Stomach smooth muscle (tissue), 2 donors: ENCODE data around the gene HTD2.
"Not testable (repeated sequence)": the region's sequence is repeated elsewhere in the genome, so short reads cannot be mapped to it uniquely, and the experiment has no call there.

ENCODE experiments used
- H3K27ac ChIP-seq: one replicate; pipeline ENCODE4 v1.7.0; 2013; ENCODE audit warnings: mild to moderate bottlenecking, low read length, inconsistent platforms
- H3K27me3 ChIP-seq, 2 donors: one replicate each; pipeline ENCODE4 v1.7.0; 2013; ENCODE audit warnings: low read length in 2 of 2; ENCODE audit not compliant: insufficient read depth in 2 of 2, control insufficient read depth in 1 of 2
- H3K36me3 ChIP-seq, 2 donors: one replicate each; pipeline ENCODE4 v1.7.0; 2013; ENCODE audit warnings: low read length in 2 of 2; ENCODE audit not compliant: control insufficient read depth in 2 of 2, insufficient read depth in 2 of 2
- H3K4me1 ChIP-seq: one replicate; pipeline ENCODE4 v1.7.0; 2013; ENCODE audit warnings: low read length; ENCODE audit not compliant: control insufficient read depth, insufficient read depth
- H3K4me3 ChIP-seq, 2 donors: one replicate each; pipeline ENCODE4 v1.7.0; 2013; ENCODE audit warnings: low read length in 2 of 2
- H3K9ac ChIP-seq, 2 donors: one replicate each; pipeline ENCODE4 v1.7.0; 2013; ENCODE audit warnings: low read length in 2 of 2, mild to moderate bottlenecking in 1 of 2
- H3K9me3 ChIP-seq, 2 donors: one replicate each; pipeline ENCODE4 v1.7.0; 2013; ENCODE audit warnings: low read length in 2 of 2; ENCODE audit not compliant: control insufficient read depth in 2 of 2
- donor health status: healthy.
- donor health status: Pancreatic carcinoma.

Gene HTD2

DNA sequence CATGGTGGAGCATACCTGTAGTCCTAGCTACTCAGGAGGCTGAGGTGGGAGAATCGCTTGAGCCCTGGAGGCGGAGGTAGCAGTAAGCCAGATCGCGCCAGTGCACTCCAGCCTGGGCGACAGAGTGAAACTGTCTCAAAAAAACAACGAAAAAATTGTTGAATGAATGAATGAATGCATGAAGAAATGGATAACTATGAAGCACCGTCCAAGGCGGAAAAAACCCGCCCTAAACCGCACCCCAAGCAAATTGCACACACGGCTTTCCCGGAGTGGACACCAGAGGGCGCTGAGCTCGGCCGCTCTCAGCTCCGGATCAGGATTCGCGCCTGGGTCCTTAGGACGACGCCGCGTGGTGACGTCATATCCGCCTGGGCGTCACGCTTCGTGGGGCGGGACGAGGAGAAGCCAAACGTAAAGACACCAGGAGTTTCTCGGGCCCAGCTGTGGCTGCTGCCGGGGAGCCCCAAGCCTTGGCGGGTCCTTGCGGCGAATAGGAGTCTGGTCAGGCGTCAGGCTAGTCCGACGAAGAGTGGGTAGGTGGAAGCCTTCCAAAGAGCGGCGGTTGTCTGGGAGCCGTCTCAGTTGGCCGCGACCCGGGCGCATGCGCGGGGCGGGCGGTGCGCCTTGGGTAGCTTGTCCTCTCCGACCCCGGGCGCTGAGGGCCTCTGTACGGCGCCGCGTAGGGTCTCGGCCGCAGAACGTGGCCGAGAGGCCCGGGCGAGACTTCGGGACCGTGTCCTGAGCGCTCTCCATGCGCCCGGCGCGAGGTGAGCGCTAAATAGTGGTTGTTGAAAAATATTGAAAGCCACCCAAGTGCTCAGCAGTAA, at the start of gene HTD2, which contains the start of gene RPP14:
HTD2 (plus strand) TSS at position 639 of the 830 bp plus-strand sequence. CDS start 11,094 bp downstream, outside the sequence.
RPP14 (plus strand) TSS at position 364 of the 830 bp plus-strand sequence. CDS start 4,085 bp downstream, outside the sequence.
- peak within 1 kb of the TSS; percentile 96 for H3K27ac ChIP-seq
- no peaks in the 10 kb centered on the region for H3K9me3 ChIP-seq
- H3K4me3 ChIP-seq = peak within 1 kb of the TSS; percentile 97 to 100
- peaks cover under 1 to 4% of the 10 kb centered on the region in 2 donors for H3K36me3 ChIP-seq
- peak within 1 kb of the TSS; percentile 99 to 100 for H3K9ac ChIP-seq
- H3K4me1 ChIP-seq = peaks cover 32% of the 10 kb centered on the region
- H3K27me3 ChIP-seq = no peaks in the 10 kb centered on the region

DNA sequence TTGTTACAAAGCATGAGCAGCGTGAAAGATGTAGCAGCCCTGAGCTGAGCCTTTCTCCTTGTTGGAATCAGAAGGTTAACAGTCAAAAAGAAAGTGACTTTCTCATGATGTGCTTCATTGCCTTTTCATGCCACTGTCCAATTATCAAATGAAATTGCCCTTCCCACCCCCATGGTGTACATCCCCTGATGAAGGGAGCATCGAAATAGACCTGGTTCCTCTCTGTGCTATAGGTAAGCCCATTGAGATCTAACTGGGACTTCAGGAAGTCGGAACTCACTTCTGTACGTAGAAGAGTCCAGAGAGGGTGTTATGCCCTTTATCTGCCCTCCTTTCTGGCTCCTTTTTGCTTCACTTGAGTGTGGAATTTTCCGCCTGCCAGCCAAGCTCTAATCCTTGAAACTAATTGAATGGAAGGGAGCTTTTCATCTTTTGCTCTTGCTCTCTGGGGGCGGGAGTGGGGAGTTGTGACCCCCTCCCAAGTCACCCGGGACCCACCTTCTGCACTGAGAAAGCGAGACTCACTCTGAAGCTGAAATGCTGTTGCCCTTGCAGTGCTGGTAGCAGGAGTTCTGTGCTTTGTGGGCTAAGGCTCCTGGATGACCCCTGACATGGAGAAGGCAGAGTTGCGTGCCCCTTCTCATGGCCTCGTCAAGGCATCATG, 47.8 kb upstream of the HTD2 start:
- Histone ChIP-seq H3K9ac (no peak overlapping the region), H3K27me3 (no peaks in the 10 kb centered on the region), H3K4me1 (no peaks in the 10 kb centered on the region), H3K9me3 (no peaks in the 10 kb centered on the region), H3K27ac (no peak overlapping the region), H3K4me3 (no peak overlapping the region), H3K36me3 (peaks cover 10 to 11% of the 10 kb centered on the region in 2 donors)

DNA sequence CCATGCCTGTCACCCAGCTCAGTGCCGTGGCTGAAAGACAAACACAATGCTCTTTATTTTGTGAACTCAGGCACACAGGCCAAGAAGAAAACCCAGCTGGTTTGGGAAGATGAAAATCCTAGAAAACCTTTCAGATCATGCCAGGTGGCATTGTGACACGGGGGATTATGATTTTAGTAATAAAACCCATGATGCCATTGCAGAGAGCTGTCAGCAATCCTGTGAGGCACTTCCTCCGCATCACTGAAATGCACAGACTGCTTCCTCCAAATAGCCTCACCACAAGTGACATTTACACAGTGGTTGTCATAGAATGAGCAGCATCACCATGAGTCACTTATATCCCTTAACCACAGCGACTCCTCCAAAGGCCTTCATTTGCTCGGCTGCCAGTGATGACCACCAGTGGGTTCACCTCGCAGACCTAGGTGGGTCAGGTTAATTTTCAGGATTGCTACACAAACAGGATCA, 46.0 kb upstream of the HTD2 start:
- Histone ChIP-seq H3K9ac (no peak overlapping the region), H3K9me3 (no peaks in the 10 kb centered on the region), H3K27me3 (no peaks in the 10 kb centered on the region), H3K4me3 (no peak overlapping the region), H3K4me1 (no peaks in the 10 kb centered on the region), H3K27ac (no peak overlapping the region), H3K36me3 (peaks cover 10 to 11% of the 10 kb centered on the region in 2 donors)

DNA sequence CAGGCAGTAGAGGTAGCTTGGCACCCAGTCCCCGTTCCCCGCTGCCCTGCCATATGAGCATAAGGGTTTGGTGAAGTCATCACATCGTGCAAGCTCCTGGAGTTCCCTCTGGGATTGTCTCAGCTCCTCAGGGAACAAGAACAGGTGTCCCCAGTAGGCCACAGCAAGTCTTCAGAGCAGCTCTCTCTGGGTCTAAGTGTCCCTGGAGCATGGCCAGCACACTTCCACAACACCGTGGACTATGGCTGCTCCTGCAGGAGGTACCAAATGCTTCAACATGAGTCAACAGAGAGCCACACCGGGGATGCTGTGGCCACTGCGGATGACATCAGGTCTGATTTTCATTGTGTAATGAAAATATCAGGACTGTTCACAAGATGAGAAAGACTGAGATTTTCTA, 45.6 kb upstream of the HTD2 start:
- Histone ChIP-seq H3K4me1 (no peaks in the 10 kb centered on the region), H3K36me3 (peaks cover 10 to 11% of the 10 kb centered on the region in 2 donors), H3K9ac (no peak overlapping the region), H3K9me3 (no peaks in the 10 kb centered on the region), H3K4me3 (no peak overlapping the region), H3K27me3 (no peaks in the 10 kb centered on the region), H3K27ac (no peak overlapping the region)

DNA sequence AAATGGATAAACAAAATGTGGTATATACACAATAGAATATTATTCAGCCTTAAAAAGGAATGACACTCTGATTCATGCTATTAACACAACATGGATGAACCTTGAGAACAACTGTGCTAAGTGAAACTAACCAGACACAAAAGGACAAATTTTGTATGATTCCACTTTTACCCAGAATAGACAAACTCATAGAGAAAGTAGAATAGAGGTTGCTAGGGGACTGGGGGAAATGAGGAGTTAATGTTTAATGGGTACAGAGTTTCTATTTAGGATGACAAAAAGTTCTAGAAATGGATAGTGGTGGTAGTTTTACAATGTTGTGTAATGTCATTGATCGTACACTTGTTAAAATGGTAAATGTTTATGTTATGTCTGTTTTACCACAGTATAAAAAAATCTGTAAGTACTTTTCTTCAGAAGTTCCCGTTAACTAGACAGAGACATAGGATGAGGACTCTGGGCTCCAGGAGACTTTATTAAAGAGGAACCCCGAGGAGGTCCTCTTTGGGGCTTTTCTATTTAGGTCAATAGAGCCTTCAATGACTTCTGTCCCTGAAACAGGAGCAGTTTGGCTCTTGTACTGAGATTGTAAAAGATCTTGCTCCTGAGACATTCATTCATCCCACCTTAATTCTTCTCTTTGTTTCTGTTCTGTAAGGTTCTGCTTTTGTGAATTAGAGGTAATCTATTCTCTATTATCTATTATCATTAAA, 44.2 kb upstream of the HTD2 start:
- Histone ChIP-seq H3K9me3 (no peaks in the 10 kb centered on the region), H3K36me3 (peaks cover 10 to 12% of the 10 kb centered on the region in 2 donors), H3K27ac (no peak overlapping the region)

DNA sequence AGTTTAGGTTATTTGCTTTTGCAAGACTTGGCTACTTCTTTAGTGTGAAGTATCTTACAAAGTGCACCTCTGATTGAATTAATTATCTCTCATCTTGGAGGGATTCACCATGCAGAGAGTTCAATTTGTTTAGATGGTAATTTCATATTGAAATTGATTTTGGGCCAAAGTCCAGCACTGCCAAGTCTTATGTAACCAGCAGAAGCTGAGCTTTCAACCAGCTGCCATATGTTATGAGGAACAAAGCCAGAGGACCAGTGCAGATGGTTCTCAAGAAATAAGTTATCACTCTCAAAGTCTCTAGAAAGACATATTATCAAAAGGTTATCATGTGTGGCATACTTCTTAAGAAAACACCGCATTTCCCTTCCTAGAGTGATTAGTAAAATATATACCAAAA, 39.7 kb upstream of the HTD2 start:
- Histone ChIP-seq H3K9me3 (no peaks in the 10 kb centered on the region), H3K27me3 (no peaks in the 10 kb centered on the region), H3K4me3 (no peak overlapping the region), H3K9ac (no peak overlapping the region), H3K27ac (no peak overlapping the region), H3K36me3 (peaks cover 2 to 14% of the 10 kb centered on the region in 2 donors), H3K4me1 (no peaks in the 10 kb centered on the region)

More for the DNA sequence above, 44.2 kb upstream of the HTD2 start:
- no peak overlapping the region for H3K4me3 ChIP-seq
- no peaks in the 10 kb centered on the region for H3K4me1 ChIP-seq
- no peak overlapping the region for H3K9ac ChIP-seq
- no peaks in the 10 kb centered on the region for H3K27me3 ChIP-seq

DNA sequence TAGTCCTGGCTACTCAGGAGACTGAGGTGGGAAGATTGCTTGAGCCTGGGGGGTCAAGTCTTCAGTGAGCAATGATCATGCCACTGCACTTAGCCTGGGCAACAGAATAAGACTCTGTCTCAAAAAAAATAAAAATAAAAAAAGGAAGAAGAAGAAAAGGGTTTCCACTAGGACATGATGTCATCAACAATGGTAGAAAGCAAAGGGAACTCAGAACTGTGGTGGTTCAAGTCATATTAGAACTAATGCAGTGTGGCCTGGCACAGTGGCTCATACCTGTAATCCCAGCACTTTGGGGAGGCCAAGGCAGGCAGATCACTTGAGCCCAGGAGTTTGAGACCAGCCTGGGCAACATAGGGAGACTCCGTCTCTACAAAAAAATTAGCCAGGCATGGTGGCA, 38.8 kb upstream of the HTD2 start:
- not testable (repeated sequence) for H3K4me3 ChIP-seq, H3K27me3 ChIP-seq, H3K9ac ChIP-seq, H3K9me3 ChIP-seq, H3K27ac ChIP-seq, H3K4me1 ChIP-seq
- H3K36me3 ChIP-seq = peaks cover 2 to 14% of the 10 kb centered on the region in 2 donors

DNA sequence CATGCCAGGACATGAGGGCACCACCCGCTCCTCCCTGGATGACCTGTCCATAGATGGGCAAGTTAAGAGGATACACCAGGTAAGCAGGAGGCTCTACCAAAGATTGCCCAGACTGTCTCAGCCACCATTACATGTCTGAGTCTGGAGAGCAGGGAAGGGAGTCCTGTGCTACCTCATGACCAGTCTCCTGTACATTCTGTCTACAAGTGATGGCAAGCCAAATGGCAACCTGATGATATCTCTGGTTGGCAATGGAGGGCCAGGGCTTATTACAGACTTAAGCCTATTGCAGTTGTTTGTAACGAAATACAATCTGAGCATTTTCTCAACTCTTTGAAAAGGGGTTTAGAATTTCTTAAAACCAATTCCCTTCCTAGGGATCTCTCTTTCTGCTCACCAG, 37.0 kb upstream of the HTD2 start:
- no peaks in the 10 kb centered on the region for H3K4me1 ChIP-seq
- no peak overlapping the region for H3K4me3 ChIP-seq
- H3K9me3 ChIP-seq = no peaks in the 10 kb centered on the region
- H3K9ac ChIP-seq = no peak overlapping the region
- no peaks in the 10 kb centered on the region for H3K27me3 ChIP-seq
- H3K36me3 ChIP-seq = peaks cover 5 to 14% of the 10 kb centered on the region in 2 donors
- H3K27ac ChIP-seq = no peak overlapping the region

DNA sequence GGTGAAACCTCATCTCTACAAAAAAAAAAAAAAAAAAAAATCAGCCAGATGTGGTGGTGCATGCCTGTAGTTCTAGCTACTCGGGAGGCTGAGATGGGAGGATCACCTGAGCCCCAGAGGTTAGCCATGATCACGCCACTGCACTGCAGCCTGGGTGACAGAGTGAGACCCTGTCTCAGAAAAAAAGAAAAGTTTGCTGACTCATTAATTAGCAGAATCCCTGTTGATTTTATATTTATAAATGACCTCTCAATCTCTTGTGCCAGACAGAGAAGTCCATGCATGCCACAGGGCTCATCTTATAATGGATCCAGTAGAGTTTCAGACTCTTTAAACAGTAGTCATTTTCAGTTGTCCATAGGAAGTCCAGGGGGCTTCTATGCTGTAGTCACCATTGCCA, 35.8 kb upstream of the HTD2 start:
- no peak overlapping the region for H3K4me3 ChIP-seq
- no peaks in the 10 kb centered on the region for H3K27me3 ChIP-seq
- peaks cover 5 to 16% of the 10 kb centered on the region in 2 donors for H3K36me3 ChIP-seq
- H3K9me3 ChIP-seq = no peaks in the 10 kb centered on the region
- no peak overlapping the region for H3K27ac ChIP-seq
- no peak overlapping the region for H3K9ac ChIP-seq
- H3K4me1 ChIP-seq = no peaks in the 10 kb centered on the region

DNA sequence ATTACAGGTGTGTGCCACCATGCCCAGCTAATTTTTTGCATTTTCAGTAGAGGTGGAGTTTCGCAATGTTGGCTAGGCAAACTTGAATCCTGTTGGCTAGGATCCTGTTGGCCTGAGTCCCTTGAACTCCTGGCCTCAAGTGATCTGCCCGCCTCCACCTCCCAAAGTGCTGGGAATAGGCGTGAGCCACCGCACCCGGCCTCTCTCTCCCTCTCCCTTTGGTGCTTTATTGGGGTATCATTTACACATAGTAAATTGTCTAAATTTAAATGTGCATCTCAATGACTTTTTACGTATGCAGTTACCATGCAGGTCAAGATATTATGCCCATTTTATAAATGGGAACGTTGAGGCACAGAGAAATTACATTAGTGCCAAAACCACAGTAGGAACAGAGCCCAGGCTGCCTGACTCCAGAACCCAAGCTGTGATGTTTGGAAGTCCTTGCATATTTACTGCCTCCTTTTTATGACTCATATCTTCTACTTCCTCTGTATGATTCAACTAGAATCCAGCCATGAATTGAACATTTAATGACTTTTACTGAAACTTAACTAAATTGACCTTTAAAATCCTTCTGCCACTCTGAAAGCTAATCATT, 34.3 kb upstream of the HTD2 start:
- H3K9me3 ChIP-seq = no peaks in the 10 kb centered on the region
- no peak overlapping the region for H3K4me3 ChIP-seq
- H3K27me3 ChIP-seq = no peaks in the 10 kb centered on the region
- H3K27ac ChIP-seq = no peak overlapping the region
- peaks cover 5 to 16% of the 10 kb centered on the region in 2 donors for H3K36me3 ChIP-seq
- no peaks in the 10 kb centered on the region for H3K4me1 ChIP-seq
- no peak overlapping the region for H3K9ac ChIP-seq
